Measurements from ENCODE around the gene HOXC11.

- no peak for TF ChIP-seq POLR2A (IDR thresholded peaks at IDR 0.05)
- TF ChIP-seq CTCF (IDR thresholded peaks at IDR 0.05): no peak
- peak in 1 of 2 donors; percentile 36 for TF ChIP-seq EP300 (IDR thresholded peaks at IDR 0.05)
These were observed 513 bp downstream of the HOXC11 start for GRCh38 chr12:53973236-53974042.

Measured in tibial nerve (tissue), 4 donors.